ENCODE data around the gene FREY1. TPM values are rescaled to one million over a fixed set of nuclear protein-coding genes. Genes with fewer than 3 reads are reported as not detected.

FREY1 gene
- total and polyA plus RNA-seq, 2 of the 13 experiments (the other 11 are each of a cell fraction or from before 2014, with no cell fraction given) = 0.44 to 0.73 TPM

GRCh38 chr11:45922425-45923082, 15.5 kb upstream of the FREY1 start, which contains the start of gene LARGE2 (continued):
- 0 out of 2 replicates have a peak, but pooled peaks have one; percentile 17 for TF ChIP-seq MXD1 (CRISPR knock-in tag; IDR thresholded peaks at IDR 0.05)
- TF ChIP-seq, protein P1, sequence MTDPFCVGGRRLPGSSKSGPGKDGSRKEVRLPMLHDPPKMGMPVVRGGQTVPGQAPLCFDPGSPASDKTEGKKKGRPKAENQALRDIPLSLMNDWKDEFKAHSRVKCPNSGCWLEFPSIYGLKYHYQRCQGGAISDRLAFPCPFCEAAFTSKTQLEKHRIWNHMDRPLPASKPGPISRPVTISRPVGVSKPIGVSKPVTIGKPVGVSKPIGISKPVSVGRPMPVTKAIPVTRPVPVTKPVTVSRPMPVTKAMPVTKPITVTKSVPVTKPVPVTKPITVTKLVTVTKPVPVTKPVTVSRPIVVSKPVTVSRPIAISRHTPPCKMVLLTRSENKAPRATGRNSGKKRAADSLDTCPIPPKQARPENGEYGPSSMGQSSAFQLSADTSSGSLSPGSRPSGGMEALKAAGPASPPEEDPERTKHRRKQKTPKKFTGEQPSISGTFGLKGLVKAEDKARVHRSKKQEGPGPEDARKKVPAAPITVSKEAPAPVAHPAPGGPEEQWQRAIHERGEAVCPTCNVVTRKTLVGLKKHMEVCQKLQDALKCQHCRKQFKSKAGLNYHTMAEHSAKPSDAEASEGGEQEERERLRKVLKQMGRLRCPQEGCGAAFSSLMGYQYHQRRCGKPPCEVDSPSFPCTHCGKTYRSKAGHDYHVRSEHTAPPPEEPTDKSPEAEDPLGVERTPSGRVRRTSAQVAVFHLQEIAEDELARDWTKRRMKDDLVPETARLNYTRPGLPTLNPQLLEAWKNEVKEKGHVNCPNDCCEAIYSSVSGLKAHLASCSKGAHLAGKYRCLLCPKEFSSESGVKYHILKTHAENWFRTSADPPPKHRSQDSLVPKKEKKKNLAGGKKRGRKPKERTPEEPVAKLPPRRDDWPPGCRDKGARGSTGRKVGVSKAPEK (CRISPR knock-in tag; IDR thresholded peaks at IDR 0.05; ENCODE audit: borderline replicate concordance) = no peak
- no peak for TF ChIP-seq FOXO4 (CRISPR knock-in tag; conservative IDR thresholded peaks at IDR 0.05)
- no peak for TF ChIP-seq ZSCAN25 (CRISPR knock-in tag; IDR thresholded peaks at IDR 0.05)
- 0 out of 2 replicates have a peak, but pooled peaks have one; percentile 29 for TF ChIP-seq TBX2 (CRISPR knock-in tag; IDR thresholded peaks at IDR 0.05; ENCODE audit: borderline replicate concordance)
- TF ChIP-seq CSRNP1 (CRISPR knock-in tag; IDR thresholded peaks at IDR 0.05) = no peak
- no peak for TF ChIP-seq STAT5B (CRISPR knock-in tag; IDR thresholded peaks at IDR 0.05)
- TF ChIP-seq ZNF530 (CRISPR knock-in tag; IDR thresholded peaks at IDR 0.05; ENCODE audit: low read depth) = no peak
- 0 out of 2 replicates have a peak, but pooled peaks have one; percentile 16 for TF ChIP-seq WIZ (CRISPR knock-in tag; IDR thresholded peaks at IDR 0.05)
- no peak for TF ChIP-seq PHF20 (CRISPR knock-in tag; IDR thresholded peaks at IDR 0.05)
